GM12875 (cell line): ENCODE data around the gene FAF1.
"Not testable (repeated sequence)": the region's sequence is repeated elsewhere in the genome, so short reads cannot be mapped to it uniquely, and the experiment has no call there.

Experiments used
- H3K4me3 ChIP-seq: one replicate; pipeline ENCODE4 v1.5.1; 2011; ENCODE audit warnings: low read depth, low read length, control low read depth
- TF ChIP-seq, protein P1 (sequence below): IDR thresholded peaks from 2 replicates; pipeline ENCODE4 v1.5.1; 2011; ENCODE audit warnings: low read depth, mild to moderate bottlenecking, control low read depth, inconsistent platforms, low read length, moderate library complexity, borderline replicate concordance; ENCODE audit not compliant: insufficient read depth

The FAF1 gene

DNA sequence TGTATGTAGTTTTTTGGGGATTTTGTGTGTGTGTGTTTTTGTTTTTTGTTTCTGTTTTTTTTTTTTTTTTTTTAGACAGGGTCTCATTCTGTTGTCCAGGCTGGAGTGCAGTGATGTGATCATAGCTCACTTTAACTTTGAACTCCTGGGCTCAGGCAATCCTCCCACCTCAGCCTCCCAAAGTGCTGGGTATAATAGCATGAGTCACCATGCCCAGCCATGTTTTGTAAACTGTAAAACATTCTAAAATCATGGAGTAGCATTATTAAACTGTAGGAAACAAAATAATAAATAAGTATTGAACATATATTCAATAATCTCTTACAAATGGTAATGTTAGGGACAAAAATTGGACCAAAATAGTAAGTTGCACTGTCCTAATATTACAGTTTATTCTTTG is 124.0 kb downstream of the FAF1 start:
- no peak overlapping the region for H3K4me3 ChIP-seq
- TF ChIP-seq, protein P1, sequence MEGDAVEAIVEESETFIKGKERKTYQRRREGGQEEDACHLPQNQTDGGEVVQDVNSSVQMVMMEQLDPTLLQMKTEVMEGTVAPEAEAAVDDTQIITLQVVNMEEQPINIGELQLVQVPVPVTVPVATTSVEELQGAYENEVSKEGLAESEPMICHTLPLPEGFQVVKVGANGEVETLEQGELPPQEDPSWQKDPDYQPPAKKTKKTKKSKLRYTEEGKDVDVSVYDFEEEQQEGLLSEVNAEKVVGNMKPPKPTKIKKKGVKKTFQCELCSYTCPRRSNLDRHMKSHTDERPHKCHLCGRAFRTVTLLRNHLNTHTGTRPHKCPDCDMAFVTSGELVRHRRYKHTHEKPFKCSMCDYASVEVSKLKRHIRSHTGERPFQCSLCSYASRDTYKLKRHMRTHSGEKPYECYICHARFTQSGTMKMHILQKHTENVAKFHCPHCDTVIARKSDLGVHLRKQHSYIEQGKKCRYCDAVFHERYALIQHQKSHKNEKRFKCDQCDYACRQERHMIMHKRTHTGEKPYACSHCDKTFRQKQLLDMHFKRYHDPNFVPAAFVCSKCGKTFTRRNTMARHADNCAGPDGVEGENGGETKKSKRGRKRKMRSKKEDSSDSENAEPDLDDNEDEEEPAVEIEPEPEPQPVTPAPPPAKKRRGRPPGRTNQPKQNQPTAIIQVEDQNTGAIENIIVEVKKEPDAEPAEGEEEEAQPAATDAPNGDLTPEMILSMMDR, result no peak

GRCh38 chr1:50833216-50833615 is 126.9 kb downstream of the FAF1 start:
- TF ChIP-seq, protein P1, result no peak
- H3K4me3 ChIP-seq, result no peak overlapping the region

DNA sequence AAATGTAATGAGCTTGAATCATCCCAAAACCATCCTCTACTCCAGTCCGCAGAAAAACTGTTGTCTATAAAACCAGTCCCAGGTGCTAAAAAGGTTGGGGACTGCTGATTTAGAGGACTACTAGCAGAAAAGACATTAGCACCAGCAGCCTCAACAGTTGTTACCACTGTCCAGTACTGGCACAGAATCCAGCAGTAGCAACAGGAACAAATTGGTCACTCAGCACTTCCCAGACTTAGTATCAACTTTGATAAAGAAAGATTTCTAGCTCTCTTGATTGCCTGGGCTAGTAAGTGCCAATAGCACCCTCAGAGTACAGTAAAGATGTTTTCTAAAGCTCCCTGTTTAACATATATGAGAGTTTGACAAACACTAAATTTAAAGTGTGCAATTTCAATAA is 127.9 kb downstream of the FAF1 start:
- H3K4me3 ChIP-seq, result no peak overlapping the region
- TF ChIP-seq, protein P1, result no peak

GRCh38 chr1:50831300-50832061 is 128.6 kb downstream of the FAF1 start:
- TF ChIP-seq, protein P1, result no peak
- H3K4me3 ChIP-seq, result no peak overlapping the region

GRCh38 chr1:50830621-50831020 is 129.4 kb downstream of the FAF1 start:
- TF ChIP-seq, protein P1, result no peak
- H3K4me3 ChIP-seq, result no peak overlapping the region

- TF ChIP-seq, protein P1, result no peak
- H3K4me3 ChIP-seq, result no peak overlapping the region
Measured at GRCh38 chr1:50829014-50829958, 130.8 kb downstream of the FAF1 start.

GRCh38 chr1:50827546-50827945 is 132.5 kb downstream of the FAF1 start:
- no peak overlapping the region for H3K4me3 ChIP-seq
- TF ChIP-seq, protein P1, result no peak

GRCh38 chr1:50826792-50827191 is 133.3 kb downstream of the FAF1 start:
- not testable (repeated sequence) for H3K4me3 ChIP-seq
